Tibial nerve (tissue), 3 donors: ENCODE results near the gene S1PR3.

Source experiments
- POLR2A ChIP-seq, 2 donors: fragments of 450-650 bp; IDR thresholded peaks; one replicate each; pipeline ENCODE4 v1.6.1; 2017; ENCODE audit warnings: antibody characterized with exemption in 2 of 2, mild to moderate bottlenecking in 2 of 2, moderate library complexity in 2 of 2
- TF ChIP-seq, protein P1 (sequence below), 5 experiments: fragments of 200-600 bp in 3 of 5; fragments of 450-650 bp in 2 of 5; sonication (generic) in 3 of 5; IDR thresholded peaks; one replicate each; pipeline ENCODE4 v1.5.1; 2016 to 2019; ENCODE audit warnings: antibody characterized with exemption in 5 of 5, mild to moderate bottlenecking in 3 of 5, moderate library complexity in 2 of 5

DNA sequence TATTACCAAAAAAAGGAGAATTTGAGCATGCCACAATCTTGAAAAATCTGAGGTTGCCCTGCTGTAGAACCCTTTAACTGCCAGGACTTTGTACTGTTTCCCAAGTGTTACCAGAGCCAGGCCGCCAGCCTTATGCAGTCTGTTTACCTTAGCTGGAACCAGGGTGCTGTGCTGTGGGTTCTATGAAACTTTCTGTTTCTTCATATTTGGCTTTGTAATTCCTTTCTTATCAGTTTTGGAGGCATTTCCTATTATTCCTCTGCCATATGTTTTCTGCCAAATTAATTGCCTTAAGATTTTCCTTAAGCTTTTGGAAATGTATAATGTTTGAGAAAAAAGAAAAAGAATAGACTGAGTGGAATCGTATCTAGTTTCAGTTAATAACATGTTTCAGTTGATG lies 2.1 kb downstream of the S1PR3 start:
- TF ChIP-seq, protein P1, sequence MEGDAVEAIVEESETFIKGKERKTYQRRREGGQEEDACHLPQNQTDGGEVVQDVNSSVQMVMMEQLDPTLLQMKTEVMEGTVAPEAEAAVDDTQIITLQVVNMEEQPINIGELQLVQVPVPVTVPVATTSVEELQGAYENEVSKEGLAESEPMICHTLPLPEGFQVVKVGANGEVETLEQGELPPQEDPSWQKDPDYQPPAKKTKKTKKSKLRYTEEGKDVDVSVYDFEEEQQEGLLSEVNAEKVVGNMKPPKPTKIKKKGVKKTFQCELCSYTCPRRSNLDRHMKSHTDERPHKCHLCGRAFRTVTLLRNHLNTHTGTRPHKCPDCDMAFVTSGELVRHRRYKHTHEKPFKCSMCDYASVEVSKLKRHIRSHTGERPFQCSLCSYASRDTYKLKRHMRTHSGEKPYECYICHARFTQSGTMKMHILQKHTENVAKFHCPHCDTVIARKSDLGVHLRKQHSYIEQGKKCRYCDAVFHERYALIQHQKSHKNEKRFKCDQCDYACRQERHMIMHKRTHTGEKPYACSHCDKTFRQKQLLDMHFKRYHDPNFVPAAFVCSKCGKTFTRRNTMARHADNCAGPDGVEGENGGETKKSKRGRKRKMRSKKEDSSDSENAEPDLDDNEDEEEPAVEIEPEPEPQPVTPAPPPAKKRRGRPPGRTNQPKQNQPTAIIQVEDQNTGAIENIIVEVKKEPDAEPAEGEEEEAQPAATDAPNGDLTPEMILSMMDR (IDR thresholded peaks at IDR 0.05) = no peak
- no peak for TF ChIP-seq POLR2A (IDR thresholded peaks at IDR 0.05)
